K562 (cell line): ENCODE results near the gene FARSA. TPM values are rescaled to one million over a fixed set of nuclear protein-coding genes. Genes with fewer than 3 reads are reported as not detected.

Experiments
- C11orf30 ChIP-seq: fragments of 450-650 bp; IDR thresholded peaks from 2 replicates; pipeline ENCODE4 v1.6.1; 2016; ENCODE audit warnings: low read depth, mild to moderate bottlenecking
- CEBPB ChIP-seq: fragments of 450-650 bp; IDR thresholded peaks from 2 replicates; pipeline ENCODE4 v1.6.1; 2016; ENCODE audit warnings: missing genetic modification characterization, missing compliant biosample characterization
- DDX20 ChIP-seq: fragments of 450-650 bp; IDR thresholded peaks from 2 replicates; pipeline ENCODE4 v1.6.1; 2016; ENCODE audit warnings: missing genetic modification characterization, low read depth, mild to moderate bottlenecking, missing compliant biosample characterization, moderate library complexity
- E2F8 ChIP-seq: fragments of 450-650 bp; IDR thresholded peaks from 2 replicates; pipeline ENCODE4 v1.7.1; 2018; ENCODE audit warnings: mild to moderate bottlenecking, low read depth; ENCODE audit not compliant: partially characterized antibody
- GTF2A2 ChIP-seq: IDR thresholded peaks from 2 replicates; pipeline ENCODE4 v1.6.1; 2016; ENCODE audit warnings: mild to moderate bottlenecking, missing genetic modification characterization, missing compliant biosample characterization
- IRF9 ChIP-seq: fragments of 450-650 bp; IDR thresholded peaks from 2 replicates; pipeline ENCODE4 v1.6.1; 2016; ENCODE audit warnings: missing biosample characterization, missing genetic modification characterization
- KLF6 ChIP-seq: fragments of 250-450 bp; sonication (Bioruptor Pico); IDR thresholded peaks from 2 replicates; pipeline ENCODE4 v1.4.0; 2020; ENCODE audit warnings: mild to moderate bottlenecking, moderate library complexity, borderline replicate concordance
- NR2C1 ChIP-seq, 2 experiments: fragments of 450-650 bp; IDR thresholded peaks; 2 replicates each; pipeline ENCODE4 v1.6.1; 2017; ENCODE audit warnings: mild to moderate bottlenecking in 2 of 2, antibody characterized with exemption in 1 of 2, inconsistent platforms in 1 of 2, missing compliant biosample characterization in 1 of 2, missing genetic modification characterization in 1 of 2
- PTTG1 ChIP-seq: fragments of 450-650 bp; IDR thresholded peaks from 2 replicates; pipeline ENCODE4 v1.6.1; 2016; ENCODE audit warnings: low read depth, mild to moderate bottlenecking, missing genetic modification characterization, missing compliant biosample characterization
- PYGO2 ChIP-seq: fragments of 450-650 bp; IDR thresholded peaks from 2 replicates; pipeline ENCODE4 v1.6.1; 2016; ENCODE audit warnings: mild to moderate bottlenecking, missing genetic modification characterization, moderate library complexity, missing compliant biosample characterization
- SP1 ChIP-seq: sonication (generic); formaldehyde crosslinking; IDR thresholded peaks from 2 replicates; pipeline ENCODE4 v1.8.1; 2022; ENCODE audit warnings: mild to moderate bottlenecking, missing genetic modification reagents
- ZNF165 ChIP-seq: fragments of 250-450 bp; sonication (Bioruptor Pico); IDR thresholded peaks from 2 replicates; pipeline ENCODE4 v1.4.0; 2020; ENCODE audit warnings: borderline replicate concordance
- ZNF197 ChIP-seq: fragments of 200-800 bp; sonication (Bioruptor generic); IDR thresholded peaks from 2 replicates; pipeline ENCODE4 v1.6.1; 2016; ENCODE audit warnings: low read depth, missing genetic modification characterization, missing compliant biosample characterization
- ZNF212 ChIP-seq: fragments of 450-650 bp; formaldehyde crosslinking; IDR thresholded peaks from 2 replicates; pipeline ENCODE4 v1.4.0; 2020; ENCODE audit warnings: mild to moderate bottlenecking
- ZNF239 ChIP-seq: fragments of 250-450 bp; sonication (Bioruptor Pico); IDR thresholded peaks from 2 replicates; pipeline ENCODE4 v1.4.0; 2020; ENCODE audit warnings: mild to moderate bottlenecking
- ZNF263 ChIP-seq: sonication (generic); formaldehyde crosslinking; IDR thresholded peaks from 2 replicates; pipeline ENCODE4 v1.8.0; 2022; ENCODE audit warnings: mild to moderate bottlenecking, missing genetic modification reagents, borderline replicate concordance
- ZNF311 ChIP-seq: fragments of 250-450 bp; sonication (Bioruptor Pico); IDR thresholded peaks from 2 replicates; pipeline ENCODE4 v1.4.0; 2020; ENCODE audit warnings: mild to moderate bottlenecking, moderate library complexity
- ZNF354B ChIP-seq: fragments of 250-450 bp; sonication (Bioruptor Pico); IDR thresholded peaks from 2 replicates; pipeline ENCODE4 v1.4.0; 2020
- ZSCAN32 ChIP-seq: fragments of 450-650 bp; formaldehyde crosslinking; IDR thresholded peaks from 2 replicates; pipeline ENCODE4 v1.4.0; 2020; ENCODE audit warnings: mild to moderate bottlenecking, moderate library complexity
- polyA plus RNA-seq, 8 experiments: library from polyadenylated mRNA; depleted of rRNA in 4 of 8; stranded (reverse) in 5 of 8; unstranded in 3 of 8; fragments of >200 nt; fragmentation: Nextera tagmentation in 2 of 8; fragmentation: Illumina TruSeq in 1 of 8; extraction: Ambion mirVana in 2 of 8; extraction: Trizol in 1 of 8; gene quantifications; 2 replicates each; pipeline versions ENCODE4 v1.2.1 to v1.2.3, GENCODE V29; 2011 to 2014; ENCODE audit warnings: inconsistent platforms in 1 of 8, missing spikeins in 1 of 8
- total RNA-seq, 7 experiments: library from RNA; depleted of rRNA in 6 of 7; stranded (reverse); fragments of >200 nt in 6 of 7; fragmentation: Illumina TruSeq in 2 of 7; extraction: Trizol in 2 of 7; gene quantifications; 2 replicates each; pipeline versions ENCODE4 v1.2.1 to v1.2.3, GENCODE V29; 2011 to 2021; ENCODE audit warnings: low replicate concordance in 1 of 7
- TF ChIP-seq, protein P1 (sequence below), 2 experiments: IDR thresholded peaks in 1 of 2; conservative IDR thresholded peaks in 1 of 2; 2 replicates each; pipeline ENCODE4 v1.6.1; 2016; ENCODE audit warnings: low read depth in 2 of 2, mild to moderate bottlenecking in 1 of 2, missing compliant biosample characterization in 1 of 2, missing genetic modification characterization in 1 of 2, moderate library complexity in 1 of 2
- TF ChIP-seq, protein P2 (sequence below), 2 experiments: fragments of 450-650 bp; IDR thresholded peaks; 2 replicates each; pipeline ENCODE4 v1.6.1; 2016

The FARSA gene
- total and polyA plus RNA-seq, 9 of the 15 experiments (the other 6 are each of a cell fraction or from before 2014, with no cell fraction given) = 25.2 to 237 (median 89.6) TPM

DNA sequence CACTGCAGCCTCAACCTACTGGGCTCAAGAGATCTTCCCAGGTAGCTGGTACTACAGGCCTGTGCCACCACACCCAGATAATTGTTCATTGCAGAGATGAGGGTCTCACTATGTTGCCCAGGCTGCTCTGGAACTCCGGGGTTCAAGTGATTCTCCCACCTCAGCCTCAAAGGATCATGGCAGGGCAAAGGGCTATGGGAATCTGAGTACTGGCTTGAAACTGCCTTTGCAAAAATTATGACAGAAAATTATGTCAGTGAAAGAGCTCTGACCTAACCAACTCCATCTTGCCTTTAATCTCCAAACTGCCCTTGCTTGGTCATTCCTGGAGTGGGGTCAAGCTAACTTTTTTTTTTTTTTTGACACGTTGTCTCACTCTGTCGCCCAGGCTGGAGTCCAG, 50.9 kb downstream of the FARSA start (continued):
- TF ChIP-seq, protein P1, sequence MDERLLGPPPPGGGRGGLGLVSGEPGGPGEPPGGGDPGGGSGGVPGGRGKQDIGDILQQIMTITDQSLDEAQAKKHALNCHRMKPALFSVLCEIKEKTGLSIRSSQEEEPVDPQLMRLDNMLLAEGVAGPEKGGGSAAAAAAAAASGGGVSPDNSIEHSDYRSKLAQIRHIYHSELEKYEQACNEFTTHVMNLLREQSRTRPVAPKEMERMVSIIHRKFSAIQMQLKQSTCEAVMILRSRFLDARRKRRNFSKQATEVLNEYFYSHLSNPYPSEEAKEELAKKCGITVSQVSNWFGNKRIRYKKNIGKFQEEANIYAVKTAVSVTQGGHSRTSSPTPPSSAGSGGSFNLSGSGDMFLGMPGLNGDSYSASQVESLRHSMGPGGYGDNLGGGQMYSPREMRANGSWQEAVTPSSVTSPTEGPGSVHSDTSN (CRISPR knock-in tag; IDR thresholded peaks at IDR 0.05; ENCODE audit: low read depth) = no peak
- TF ChIP-seq, protein P1 (tag; conservative IDR thresholded peaks at IDR 0.05; ENCODE audit: low read depth) = 0 out of 2 replicates have a peak, but pooled peaks have one; percentile 32
- TF ChIP-seq IRF9 (tag) = peak; percentile 90
- TF ChIP-seq ZNF311 (CRISPR knock-in tag) = peak; percentile 89
- peak; percentile 44; the same call in 1 of the 2 replicates for TF ChIP-seq ZNF239 (CRISPR knock-in tag)
- TF ChIP-seq ZNF212 = peak; percentile 37; the same call in 1 of the 2 replicates
- no peak for TF ChIP-seq C11orf30
- 0 out of 2 replicates have a peak, but pooled peaks have one; percentile 20 for TF ChIP-seq ZSCAN32 (CRISPR knock-in tag)
- TF ChIP-seq KLF6 = peak; percentile 86
- peak; percentile 33; the same call in 1 of the 2 replicates for TF ChIP-seq ZNF165 (CRISPR knock-in tag)
- TF ChIP-seq DDX20 (tag) = 0 out of 2 replicates have a peak, but pooled peaks have one; percentile 52
- peak; percentile 80 for TF ChIP-seq GTF2A2 (tag)
- TF ChIP-seq ZNF354B (CRISPR knock-in tag) = 0 out of 2 replicates have a peak, but pooled peaks have one; percentile 37
- TF ChIP-seq ZNF263 (CRISPR knock-in tag) = 0 out of 2 replicates have a peak, but pooled peaks have one; percentile 27
- no peak for TF ChIP-seq NR2C1 (IDR thresholded peaks at IDR 0.05)
- TF ChIP-seq NR2C1 (tag; IDR thresholded peaks at IDR 0.05) = peak; percentile 87
- TF ChIP-seq CEBPB (tag) = no peak
- peak; percentile 80 for TF ChIP-seq PYGO2 (tag)
- TF ChIP-seq, protein P2, sequence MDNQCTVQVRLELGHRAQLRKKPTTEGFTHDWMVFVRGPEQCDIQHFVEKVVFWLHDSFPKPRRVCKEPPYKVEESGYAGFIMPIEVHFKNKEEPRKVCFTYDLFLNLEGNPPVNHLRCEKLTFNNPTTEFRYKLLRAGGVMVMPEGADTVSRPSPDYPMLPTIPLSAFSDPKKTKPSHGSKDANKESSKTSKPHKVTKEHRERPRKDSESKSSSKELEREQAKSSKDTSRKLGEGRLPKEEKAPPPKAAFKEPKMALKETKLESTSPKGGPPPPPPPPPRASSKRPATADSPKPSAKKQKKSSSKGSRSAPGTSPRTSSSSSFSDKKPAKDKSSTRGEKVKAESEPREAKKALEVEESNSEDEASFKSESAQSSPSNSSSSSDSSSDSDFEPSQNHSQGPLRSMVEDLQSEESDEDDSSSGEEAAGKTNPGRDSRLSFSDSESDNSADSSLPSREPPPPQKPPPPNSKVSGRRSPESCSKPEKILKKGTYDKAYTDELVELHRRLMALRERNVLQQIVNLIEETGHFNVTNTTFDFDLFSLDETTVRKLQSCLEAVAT (IDR thresholded peaks at IDR 0.05) = no peak
- TF ChIP-seq SP1 = no peak
- peak; percentile 84 for TF ChIP-seq PTTG1
- TF ChIP-seq ZNF197 (CRISPR knock-in tag) = no peak
- TF ChIP-seq E2F8 = no peak
